Activated naive CD4-positive, alpha-beta T cell treated with anti-CD3 and anti-CD28 coated beads, Interleukin-2, amount 50 U/mL, for 16 hours (primary cell): ENCODE data around the gene PAOX.

Source experiments
- DNase-seq: peaks from one replicate; pipeline ENCODE4 v3.0.0-alpha.2; 2020

PAOX gene

DNA sequence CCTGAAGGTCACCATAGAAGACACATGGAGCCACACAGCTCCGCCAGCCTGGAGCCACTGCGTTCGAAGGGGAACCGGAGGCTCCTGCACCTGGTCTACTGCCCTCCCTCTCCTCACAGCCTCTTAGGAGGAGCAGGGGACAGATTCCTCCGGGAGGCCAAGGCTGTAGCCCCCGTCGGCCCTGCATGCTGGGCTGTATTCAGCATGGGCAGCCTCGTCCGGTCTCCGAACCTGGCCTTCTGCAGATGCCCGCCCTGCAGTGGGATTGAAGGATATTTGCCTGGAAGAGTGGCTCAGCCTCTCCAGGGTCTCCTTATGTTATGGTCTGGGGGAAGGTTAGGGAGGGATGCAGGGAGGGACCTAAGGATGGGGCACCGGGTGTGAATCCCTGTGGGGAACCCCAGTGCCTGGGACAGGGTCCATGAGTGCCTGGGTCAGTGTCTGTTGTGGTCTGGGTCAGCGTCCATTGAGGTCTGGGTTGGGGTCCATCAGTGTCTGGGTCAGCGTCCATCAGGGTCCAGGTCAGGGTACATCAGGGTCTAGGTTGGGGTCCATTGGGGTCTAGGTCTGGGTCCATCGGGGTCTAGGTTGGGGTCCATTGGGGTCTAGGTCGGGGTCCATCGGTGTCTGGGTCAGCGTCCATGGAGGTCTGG, 61.7 kb downstream of the PAOX start:
- no peak for DNase-seq
